ENCODE results near the gene ANKRD62.

- TF ChIP-seq CTCF (IDR thresholded peaks at IDR 0.05 in 8 of 11, conservative IDR thresholded peaks at IDR 0.05 in 3 of 11) (no peak), POLR2A (IDR thresholded peaks at IDR 0.05) (no peak)
Measured at GRCh38 chr18:12067671-12068070, 26.0 kb upstream of the ANKRD62 start.

Measured in spleen (tissue), 7 donors.